ENCODE data around the gene NAP1L1. TPM values are rescaled to one million over a fixed set of nuclear protein-coding genes. Genes with fewer than 3 reads are reported as not detected.

NAP1L1 gene
- total RNA-seq, 1 experiment from 2014 or later, result 946 TPM

DNA sequence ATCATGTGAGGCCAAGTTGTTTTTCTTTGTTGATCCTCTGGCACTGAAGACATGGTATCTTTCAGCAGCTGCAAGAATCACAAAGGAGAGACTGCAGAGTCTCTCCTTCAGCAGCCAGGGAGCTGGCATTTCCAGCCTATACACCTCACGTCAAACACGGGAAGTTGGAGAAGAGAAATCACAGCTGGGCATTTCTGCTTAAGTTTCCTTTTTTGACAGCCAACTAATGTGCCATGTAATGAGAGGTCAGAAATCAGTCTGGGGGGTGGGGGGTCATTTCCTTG, 81.2 kb downstream of the NAP1L1 start (continued):
- TF ChIP-seq, protein P1, sequence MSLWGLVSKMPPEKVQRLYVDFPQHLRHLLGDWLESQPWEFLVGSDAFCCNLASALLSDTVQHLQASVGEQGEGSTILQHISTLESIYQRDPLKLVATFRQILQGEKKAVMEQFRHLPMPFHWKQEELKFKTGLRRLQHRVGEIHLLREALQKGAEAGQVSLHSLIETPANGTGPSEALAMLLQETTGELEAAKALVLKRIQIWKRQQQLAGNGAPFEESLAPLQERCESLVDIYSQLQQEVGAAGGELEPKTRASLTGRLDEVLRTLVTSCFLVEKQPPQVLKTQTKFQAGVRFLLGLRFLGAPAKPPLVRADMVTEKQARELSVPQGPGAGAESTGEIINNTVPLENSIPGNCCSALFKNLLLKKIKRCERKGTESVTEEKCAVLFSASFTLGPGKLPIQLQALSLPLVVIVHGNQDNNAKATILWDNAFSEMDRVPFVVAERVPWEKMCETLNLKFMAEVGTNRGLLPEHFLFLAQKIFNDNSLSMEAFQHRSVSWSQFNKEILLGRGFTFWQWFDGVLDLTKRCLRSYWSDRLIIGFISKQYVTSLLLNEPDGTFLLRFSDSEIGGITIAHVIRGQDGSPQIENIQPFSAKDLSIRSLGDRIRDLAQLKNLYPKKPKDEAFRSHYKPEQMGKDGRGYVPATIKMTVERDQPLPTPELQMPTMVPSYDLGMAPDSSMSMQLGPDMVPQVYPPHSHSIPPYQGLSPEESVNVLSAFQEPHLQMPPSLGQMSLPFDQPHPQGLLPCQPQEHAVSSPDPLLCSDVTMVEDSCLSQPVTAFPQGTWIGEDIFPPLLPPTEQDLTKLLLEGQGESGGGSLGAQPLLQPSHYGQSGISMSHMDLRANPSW (CRISPR knock-in tag; conservative IDR thresholded peaks at IDR 0.05; ENCODE audit: low read depth), result no peak
- TF ChIP-seq, protein P2, sequence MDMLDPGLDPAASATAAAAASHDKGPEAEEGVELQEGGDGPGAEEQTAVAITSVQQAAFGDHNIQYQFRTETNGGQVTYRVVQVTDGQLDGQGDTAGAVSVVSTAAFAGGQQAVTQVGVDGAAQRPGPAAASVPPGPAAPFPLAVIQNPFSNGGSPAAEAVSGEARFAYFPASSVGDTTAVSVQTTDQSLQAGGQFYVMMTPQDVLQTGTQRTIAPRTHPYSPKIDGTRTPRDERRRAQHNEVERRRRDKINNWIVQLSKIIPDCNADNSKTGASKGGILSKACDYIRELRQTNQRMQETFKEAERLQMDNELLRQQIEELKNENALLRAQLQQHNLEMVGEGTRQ (CRISPR knock-in tag; IDR thresholded peaks at IDR 0.05), result no peak
- TF ChIP-seq, protein P3, sequence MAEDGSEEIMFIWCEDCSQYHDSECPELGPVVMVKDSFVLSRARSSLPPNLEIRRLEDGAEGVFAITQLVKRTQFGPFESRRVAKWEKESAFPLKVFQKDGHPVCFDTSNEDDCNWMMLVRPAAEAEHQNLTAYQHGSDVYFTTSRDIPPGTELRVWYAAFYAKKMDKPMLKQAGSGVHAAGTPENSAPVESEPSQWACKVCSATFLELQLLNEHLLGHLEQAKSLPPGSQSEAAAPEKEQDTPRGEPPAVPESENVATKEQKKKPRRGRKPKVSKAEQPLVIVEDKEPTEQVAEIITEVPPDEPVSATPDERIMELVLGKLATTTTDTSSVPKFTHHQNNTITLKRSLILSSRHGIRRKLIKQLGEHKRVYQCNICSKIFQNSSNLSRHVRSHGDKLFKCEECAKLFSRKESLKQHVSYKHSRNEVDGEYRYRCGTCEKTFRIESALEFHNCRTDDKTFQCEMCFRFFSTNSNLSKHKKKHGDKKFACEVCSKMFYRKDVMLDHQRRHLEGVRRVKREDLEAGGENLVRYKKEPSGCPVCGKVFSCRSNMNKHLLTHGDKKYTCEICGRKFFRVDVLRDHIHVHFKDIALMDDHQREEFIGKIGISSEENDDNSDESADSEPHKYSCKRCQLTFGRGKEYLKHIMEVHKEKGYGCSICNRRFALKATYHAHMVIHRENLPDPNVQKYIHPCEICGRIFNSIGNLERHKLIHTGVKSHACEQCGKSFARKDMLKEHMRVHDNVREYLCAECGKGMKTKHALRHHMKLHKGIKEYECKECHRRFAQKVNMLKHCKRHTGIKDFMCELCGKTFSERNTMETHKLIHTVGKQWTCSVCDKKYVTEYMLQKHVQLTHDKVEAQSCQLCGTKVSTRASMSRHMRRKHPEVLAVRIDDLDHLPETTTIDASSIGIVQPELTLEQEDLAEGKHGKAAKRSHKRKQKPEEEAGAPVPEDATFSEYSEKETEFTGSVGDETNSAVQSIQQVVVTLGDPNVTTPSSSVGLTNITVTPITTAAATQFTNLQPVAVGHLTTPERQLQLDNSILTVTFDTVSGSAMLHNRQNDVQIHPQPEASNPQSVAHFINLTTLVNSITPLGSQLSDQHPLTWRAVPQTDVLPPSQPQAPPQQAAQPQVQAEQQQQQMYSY (CRISPR knock-in tag; IDR thresholded peaks at IDR 0.05), result no peak
- TF ChIP-seq PREB (CRISPR knock-in tag; IDR thresholded peaks at IDR 0.05; ENCODE audit: borderline replicate concordance) (no peak), CREB1 (CRISPR knock-in tag; IDR thresholded peaks at IDR 0.05) (no peak), CBFB (CRISPR knock-in tag; IDR thresholded peaks at IDR 0.05; ENCODE audit: low read depth) (no peak), FOXJ3 (CRISPR knock-in tag; IDR thresholded peaks at IDR 0.05; ENCODE audit: borderline replicate concordance) (no peak), NFATC4 (CRISPR knock-in tag; IDR thresholded peaks at IDR 0.05) (no peak)

- Mint-ChIP-seq H3K4me1 (peaks cover 21% of the 10 kb centered on the region), H3K9me3 (peaks cover 12% of the 10 kb centered on the region), H3K36me3 (peaks cover 14% of the 10 kb centered on the region), H3K4me3 (no peak overlapping the region), H3K27me3 (ENCODE audit: low read depth) (peaks cover 4% of the 10 kb centered on the region), H3K27ac (no peak overlapping the region)
- no peak for ATAC-seq
- TF ChIP-seq, protein P4, sequence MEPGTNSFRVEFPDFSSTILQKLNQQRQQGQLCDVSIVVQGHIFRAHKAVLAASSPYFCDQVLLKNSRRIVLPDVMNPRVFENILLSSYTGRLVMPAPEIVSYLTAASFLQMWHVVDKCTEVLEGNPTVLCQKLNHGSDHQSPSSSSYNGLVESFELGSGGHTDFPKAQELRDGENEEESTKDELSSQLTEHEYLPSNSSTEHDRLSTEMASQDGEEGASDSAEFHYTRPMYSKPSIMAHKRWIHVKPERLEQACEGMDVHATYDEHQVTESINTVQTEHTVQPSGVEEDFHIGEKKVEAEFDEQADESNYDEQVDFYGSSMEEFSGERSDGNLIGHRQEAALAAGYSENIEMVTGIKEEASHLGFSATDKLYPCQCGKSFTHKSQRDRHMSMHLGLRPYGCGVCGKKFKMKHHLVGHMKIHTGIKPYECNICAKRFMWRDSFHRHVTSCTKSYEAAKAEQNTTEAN (CRISPR knock-in tag; IDR thresholded peaks at IDR 0.05), result no peak
- TF ChIP-seq ZNF232 (CRISPR knock-in tag; IDR thresholded peaks at IDR 0.05), result no peak
- TF ChIP-seq ZNF425 (CRISPR knock-in tag; conservative IDR thresholded peaks at IDR 0.05), result no peak
- no peak for TF ChIP-seq ZNF416 (CRISPR knock-in tag; IDR thresholded peaks at IDR 0.05)
- TF ChIP-seq NR3C1 (CRISPR knock-in tag; conservative IDR thresholded peaks at IDR 0.05; ENCODE audit: low read depth), result no peak
- TF ChIP-seq ZNF121 (CRISPR knock-in tag; IDR thresholded peaks at IDR 0.05), result no peak
- DNase-seq (ENCODE audit: low spot score), result no peak
- ChIA-PET POLR2A (no interaction called here), CTCF (interaction anchor here (1.0 kb wide), 1 partner anchor 43 kb away, joined by 3 read pairs; no protein-coding TSS in a partner anchor)
Measured at GRCh38 chr12:76002598-76003354, 81.7 kb downstream of the NAP1L1 start.

Data from WTC11 (cell line).